ENCODE measurements around the gene ZC3H18.

Gene ZC3H18

GRCh38 chr16:88673716-88674379 is 103.6 kb downstream of the ZC3H18 start:
- no peak overlapping the region for H3K9ac ChIP-seq
- H3K4me3 ChIP-seq (IDR thresholded peaks at IDR 0.05; ENCODE audit: insufficient read depth, low read depth, low read length) = no peak overlapping the region
- no peak overlapping the region for H3K27ac ChIP-seq
- no peaks in the 10 kb centered on the region for H3K36me3 ChIP-seq (ENCODE audit: insufficient read depth)
- no peak overlapping the region for H3K4me2 ChIP-seq
- no peaks in the 10 kb centered on the region for H3K27me3 ChIP-seq (ENCODE audit: insufficient read depth, low read depth)
- H3K4me1 ChIP-seq (ENCODE audit: low read depth, poor library complexity, severe bottlenecking) = no peaks in the 10 kb centered on the region
- H3K79me2 ChIP-seq (ENCODE audit: insufficient read depth, low read depth) = no peaks in the 10 kb centered on the region
- H4K20me1 ChIP-seq (ENCODE audit: insufficient read depth) = no peaks in the 10 kb centered on the region
- H2AFZ ChIP-seq (ENCODE audit: low read depth) = no peak overlapping the region
- TF ChIP-seq, protein P1, sequence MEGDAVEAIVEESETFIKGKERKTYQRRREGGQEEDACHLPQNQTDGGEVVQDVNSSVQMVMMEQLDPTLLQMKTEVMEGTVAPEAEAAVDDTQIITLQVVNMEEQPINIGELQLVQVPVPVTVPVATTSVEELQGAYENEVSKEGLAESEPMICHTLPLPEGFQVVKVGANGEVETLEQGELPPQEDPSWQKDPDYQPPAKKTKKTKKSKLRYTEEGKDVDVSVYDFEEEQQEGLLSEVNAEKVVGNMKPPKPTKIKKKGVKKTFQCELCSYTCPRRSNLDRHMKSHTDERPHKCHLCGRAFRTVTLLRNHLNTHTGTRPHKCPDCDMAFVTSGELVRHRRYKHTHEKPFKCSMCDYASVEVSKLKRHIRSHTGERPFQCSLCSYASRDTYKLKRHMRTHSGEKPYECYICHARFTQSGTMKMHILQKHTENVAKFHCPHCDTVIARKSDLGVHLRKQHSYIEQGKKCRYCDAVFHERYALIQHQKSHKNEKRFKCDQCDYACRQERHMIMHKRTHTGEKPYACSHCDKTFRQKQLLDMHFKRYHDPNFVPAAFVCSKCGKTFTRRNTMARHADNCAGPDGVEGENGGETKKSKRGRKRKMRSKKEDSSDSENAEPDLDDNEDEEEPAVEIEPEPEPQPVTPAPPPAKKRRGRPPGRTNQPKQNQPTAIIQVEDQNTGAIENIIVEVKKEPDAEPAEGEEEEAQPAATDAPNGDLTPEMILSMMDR (conservative IDR thresholded peaks at IDR 0.05; ENCODE audit: low read depth, low read length) = no peak

DNA sequence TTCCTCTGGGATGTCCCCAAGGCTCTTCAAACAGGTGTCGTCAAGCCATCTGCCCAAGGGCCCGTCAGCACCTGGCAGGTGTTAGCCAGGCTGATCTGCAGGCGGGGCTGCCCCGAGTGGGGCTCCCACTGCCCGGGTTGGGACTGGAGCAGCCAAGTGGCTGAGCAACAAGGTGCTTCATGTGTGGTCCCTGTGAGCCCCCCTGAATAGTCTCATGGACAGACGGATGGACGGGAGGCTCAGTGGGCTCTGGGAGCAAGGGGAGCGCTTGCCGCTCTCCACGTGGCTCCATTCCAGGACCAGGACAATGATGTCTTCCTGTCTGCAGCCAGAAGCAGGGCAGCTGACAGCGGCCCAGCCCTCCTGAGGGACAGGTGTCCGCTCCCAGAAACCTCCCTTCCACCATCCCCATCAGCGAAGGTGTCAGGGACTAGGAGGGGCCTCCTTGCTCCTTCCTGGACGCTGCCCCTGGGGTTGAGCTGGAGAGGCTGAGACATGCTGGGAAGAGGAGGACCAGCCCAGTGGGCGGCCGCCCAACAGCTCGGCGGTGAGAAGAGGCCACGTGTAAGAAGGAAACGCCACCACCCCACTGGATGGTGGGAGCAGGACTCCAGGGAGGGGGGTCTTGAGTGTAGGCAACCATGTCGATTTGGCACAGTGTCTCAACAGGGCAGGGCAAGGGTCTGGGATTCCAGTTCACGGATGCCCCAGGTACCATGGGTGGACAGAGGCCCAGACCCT is 106.5 kb downstream of the ZC3H18 start:
- no peaks in the 10 kb centered on the region for H3K79me2 ChIP-seq (ENCODE audit: insufficient read depth, low read depth)
- H3K9ac ChIP-seq = no peak overlapping the region
- H3K36me3 ChIP-seq (ENCODE audit: insufficient read depth) = no peaks in the 10 kb centered on the region
- H2AFZ ChIP-seq (ENCODE audit: low read depth) = no peak overlapping the region
- H3K4me3 ChIP-seq (IDR thresholded peaks at IDR 0.05; ENCODE audit: insufficient read depth, low read depth, low read length) = no peak overlapping the region
- peaks cover 20% of the 10 kb centered on the region for H3K4me1 ChIP-seq (ENCODE audit: low read depth, poor library complexity, severe bottlenecking)
- H4K20me1 ChIP-seq (ENCODE audit: insufficient read depth) = no peaks in the 10 kb centered on the region
- TF ChIP-seq, protein P1 (conservative IDR thresholded peaks at IDR 0.05; ENCODE audit: low read depth, low read length) = no peak
- H3K4me2 ChIP-seq = no peak overlapping the region
- no peaks in the 10 kb centered on the region for H3K27me3 ChIP-seq (ENCODE audit: insufficient read depth, low read depth)
- no peak overlapping the region for H3K27ac ChIP-seq

DNA sequence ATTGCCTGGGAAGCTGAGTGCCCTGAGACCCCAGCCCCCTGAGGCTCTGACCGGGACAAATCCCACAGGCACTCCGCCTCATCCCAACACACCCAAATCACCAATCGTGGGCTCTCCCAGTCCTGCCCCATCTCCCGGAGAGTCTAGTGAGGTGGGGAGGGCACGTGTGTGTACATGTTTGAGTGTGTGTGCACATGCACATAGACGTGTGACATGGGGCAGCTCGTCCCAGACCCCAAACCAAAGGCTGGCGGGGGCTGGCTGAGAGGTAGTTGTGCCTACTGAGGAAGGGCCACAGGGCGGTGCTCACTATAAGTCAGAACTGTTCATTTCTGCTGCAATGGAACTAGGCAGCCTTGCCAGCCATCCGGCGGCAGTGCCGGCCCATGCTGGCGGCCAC is 107.5 kb downstream of the ZC3H18 start:
- no peaks in the 10 kb centered on the region for H3K27me3 ChIP-seq (ENCODE audit: insufficient read depth, low read depth)
- no peaks in the 10 kb centered on the region for H4K20me1 ChIP-seq (ENCODE audit: insufficient read depth)
- TF ChIP-seq, protein P1 (conservative IDR thresholded peaks at IDR 0.05; ENCODE audit: low read depth, low read length) = no peak
- H3K79me2 ChIP-seq (ENCODE audit: insufficient read depth, low read depth) = no peaks in the 10 kb centered on the region
- H3K4me3 ChIP-seq (IDR thresholded peaks at IDR 0.05; ENCODE audit: insufficient read depth, low read depth, low read length) = no peak overlapping the region
- no peaks in the 10 kb centered on the region for H3K36me3 ChIP-seq (ENCODE audit: insufficient read depth)
- no peak overlapping the region for H2AFZ ChIP-seq (ENCODE audit: low read depth)
- H3K27ac ChIP-seq = no peak overlapping the region
- H3K4me1 ChIP-seq (ENCODE audit: low read depth, poor library complexity, severe bottlenecking) = peaks cover 30% of the 10 kb centered on the region
- H3K9ac ChIP-seq = no peak overlapping the region
- H3K4me2 ChIP-seq = no peak overlapping the region

GRCh38 chr16:88678224-88678979 is 108.2 kb downstream of the ZC3H18 start:
- TF ChIP-seq, protein P1 (conservative IDR thresholded peaks at IDR 0.05; ENCODE audit: low read depth, low read length) = no peak
- Histone ChIP-seq H3K4me2 (no peak overlapping the region), H3K9ac (no peak overlapping the region), H4K20me1 (ENCODE audit: insufficient read depth) (no peaks in the 10 kb centered on the region), H3K4me1 (ENCODE audit: low read depth, poor library complexity, severe bottlenecking) (peaks cover 30% of the 10 kb centered on the region), H3K79me2 (ENCODE audit: insufficient read depth, low read depth) (no peaks in the 10 kb centered on the region), H3K27ac (no peak overlapping the region), H2AFZ (ENCODE audit: low read depth) (no peak overlapping the region), H3K4me3 (IDR thresholded peaks at IDR 0.05; ENCODE audit: insufficient read depth, low read depth, low read length) (no peak overlapping the region), H3K36me3 (ENCODE audit: insufficient read depth) (no peaks in the 10 kb centered on the region), H3K27me3 (ENCODE audit: insufficient read depth, low read depth) (no peaks in the 10 kb centered on the region)

Data from KMS-11 (cell line).